Measurements from ENCODE around the gene C1orf35.

DNA sequence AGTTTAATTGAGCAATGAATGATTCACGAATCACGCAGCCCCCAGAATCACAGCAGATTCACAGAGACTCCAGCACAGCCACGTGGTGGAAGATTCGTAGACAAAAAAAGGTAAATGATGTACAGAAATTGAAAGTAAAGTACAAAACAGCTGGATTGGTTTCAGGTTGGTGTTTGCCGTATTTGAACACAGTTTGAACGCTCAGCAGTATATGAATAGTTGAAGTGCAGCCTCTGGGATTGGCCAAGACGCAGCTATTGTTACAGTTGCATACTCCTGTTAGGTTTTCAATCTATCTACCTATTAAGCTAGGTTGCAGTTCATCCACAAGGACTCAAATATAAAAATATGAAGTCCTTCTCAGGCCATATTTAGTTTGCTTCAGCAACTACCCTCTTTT, 9.0 kb upstream of the C1orf35 start:
- TF ChIP-seq, protein P1, sequence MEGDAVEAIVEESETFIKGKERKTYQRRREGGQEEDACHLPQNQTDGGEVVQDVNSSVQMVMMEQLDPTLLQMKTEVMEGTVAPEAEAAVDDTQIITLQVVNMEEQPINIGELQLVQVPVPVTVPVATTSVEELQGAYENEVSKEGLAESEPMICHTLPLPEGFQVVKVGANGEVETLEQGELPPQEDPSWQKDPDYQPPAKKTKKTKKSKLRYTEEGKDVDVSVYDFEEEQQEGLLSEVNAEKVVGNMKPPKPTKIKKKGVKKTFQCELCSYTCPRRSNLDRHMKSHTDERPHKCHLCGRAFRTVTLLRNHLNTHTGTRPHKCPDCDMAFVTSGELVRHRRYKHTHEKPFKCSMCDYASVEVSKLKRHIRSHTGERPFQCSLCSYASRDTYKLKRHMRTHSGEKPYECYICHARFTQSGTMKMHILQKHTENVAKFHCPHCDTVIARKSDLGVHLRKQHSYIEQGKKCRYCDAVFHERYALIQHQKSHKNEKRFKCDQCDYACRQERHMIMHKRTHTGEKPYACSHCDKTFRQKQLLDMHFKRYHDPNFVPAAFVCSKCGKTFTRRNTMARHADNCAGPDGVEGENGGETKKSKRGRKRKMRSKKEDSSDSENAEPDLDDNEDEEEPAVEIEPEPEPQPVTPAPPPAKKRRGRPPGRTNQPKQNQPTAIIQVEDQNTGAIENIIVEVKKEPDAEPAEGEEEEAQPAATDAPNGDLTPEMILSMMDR (IDR thresholded peaks at IDR 0.05): no peak
- TF ChIP-seq POLR2AphosphoS5 (IDR thresholded peaks at IDR 0.05): no peak
- no peak for TF ChIP-seq POLR2A (IDR thresholded peaks at IDR 0.05)
